SK-N-SH (cell line): ENCODE data around the gene MAP4K4. TPM values are rescaled to one million over a fixed set of nuclear protein-coding genes. Genes with fewer than 3 reads are reported as not detected.
A peak's percentile ranks its signal among the peaks of the same experiment; 100 is the strongest.

ENCODE experiments used
- CTCF ChIA-PET: fragments of 300-600, 350-600 bp; formaldehyde crosslinking; extraction: SDS; loops from one replicate; lab custom pipeline; 2021; lab: Yijun Ruan, JAX
- POLR2A ChIA-PET: fragments of 350-600 bp; sonication (Branson Sonifier 250); formaldehyde crosslinking; extraction: SDS; loops from one replicate; lab custom pipeline; 2020; ENCODE audit warnings: antibody characterized with exemption, inconsistent platforms; lab: Yijun Ruan, JAX
- DNase-seq: peaks from one replicate; pipeline ENCODE4 v3.0.0; 2012
- H2AFZ ChIP-seq: fragments of 200-600 bp; sonication (generic); 2 replicates; pipeline ENCODE4 v1.8.1; 2016; ENCODE audit warnings: antibody characterized with exemption, mild to moderate bottlenecking, low read depth
- H3F3A ChIP-seq: fragments of 200-600 bp; sonication (generic); replicated peaks from 2 replicates; pipeline ENCODE3; 2016; ENCODE audit warnings: antibody characterized with exemption, mild to moderate bottlenecking; ENCODE audit not compliant: insufficient read depth
- H3K27ac ChIP-seq, 2 experiments: fragments of 200-500 bp in 1 of 2; fragments of 200-600 bp in 1 of 2; sonication (Bioruptor generic) in 1 of 2; sonication (generic), shearing (Covaris generic) in 1 of 2; 2 replicates each; pipeline versions ENCODE4 v1.5.1 to v1.6.1; 2014 to 2016; ENCODE audit warnings: low read depth in 2 of 2, inconsistent platforms in 1 of 2, low read length in 1 of 2, mild to moderate bottlenecking in 1 of 2, mixed read lengths in 1 of 2
- H3K27me3 ChIP-seq: fragments of 200-600 bp; sonication (generic), shearing (Covaris generic); 2 replicates; pipeline ENCODE4 v1.6.1; 2016; ENCODE audit warnings: mixed run types; ENCODE audit not compliant: insufficient read depth
- H3K36me3 ChIP-seq, 2 experiments: fragments of 200-500 bp in 1 of 2; fragments of 200-600 bp in 1 of 2; sonication (Bioruptor generic) in 1 of 2; sonication (generic) in 1 of 2; replicated peaks in 1 of 2; 2 replicates each; pipeline versions ENCODE3 to v1.5.1; 2014 to 2016; ENCODE audit warnings: low read length in 1 of 2, mild to moderate bottlenecking in 1 of 2; ENCODE audit not compliant: insufficient read depth in 2 of 2, control insufficient read depth in 1 of 2
- H3K4me1 ChIP-seq, 2 experiments: fragments of 200-500 bp in 1 of 2; fragments of 200-600 bp in 1 of 2; sonication (Bioruptor generic) in 1 of 2; sonication (generic), shearing (Covaris generic) in 1 of 2; 2 replicates each; pipeline versions ENCODE4 v1.5.1 to v1.6.1; 2014 to 2016; ENCODE audit warnings: low read depth in 1 of 2, low read length in 1 of 2, mixed run types in 1 of 2; ENCODE audit not compliant: insufficient read depth in 2 of 2, control insufficient read depth in 1 of 2
- H3K4me2 ChIP-seq: fragments of 200-600 bp; sonication (generic), shearing (Covaris generic); 2 replicates; pipeline ENCODE4 v1.6.1; 2017; ENCODE audit warnings: mixed run types
- H3K4me3 ChIP-seq, 2 experiments: fragments of 200-500 bp in 1 of 2; fragments of 200-600 bp in 1 of 2; sonication (Bioruptor generic) in 1 of 2; sonication (generic), shearing (Covaris generic) in 1 of 2; 2 replicates each; pipeline versions ENCODE4 v1.5.1 to v1.8.1; 2014 to 2016; ENCODE audit warnings: low read depth in 2 of 2, inconsistent platforms in 1 of 2, low read length in 1 of 2, mild to moderate bottlenecking in 1 of 2, mixed read lengths in 1 of 2, moderate library complexity in 1 of 2
- H3K79me2 ChIP-seq: fragments of 200-600 bp; sonication (generic); 2 replicates; pipeline ENCODE4 v1.8.1; 2017; ENCODE audit warnings: mild to moderate bottlenecking; ENCODE audit not compliant: insufficient read depth
- H3K9ac ChIP-seq: fragments of 200-600 bp; sonication (generic); 2 replicates; pipeline ENCODE4 v1.6.1; 2017; ENCODE audit warnings: mixed run types
- H3K9me2 ChIP-seq: fragments of 200-600 bp; sonication (generic); 2 replicates; pipeline ENCODE4 v1.6.1; 2017; ENCODE audit warnings: mixed run types
- H3K9me3 ChIP-seq: fragments of 200-600 bp; sonication (generic); 2 replicates; pipeline ENCODE4 v1.6.1; 2017; ENCODE audit warnings: mixed run types, mild to moderate bottlenecking, moderate library complexity
- H4K20me1 ChIP-seq: fragments of 200-600 bp; sonication (generic); 2 replicates; pipeline ENCODE4 v1.6.1; 2017; ENCODE audit warnings: mild to moderate bottlenecking, mixed run types; ENCODE audit not compliant: insufficient read depth
- CHD2 ChIP-seq: fragments of 150-350 bp; IDR thresholded peaks from 2 replicates; pipeline ENCODE4 v1.6.1; 2018; ENCODE audit warnings: low read length; ENCODE audit not compliant: partially characterized antibody
- FOXJ3 ChIP-seq: sonication (generic); formaldehyde crosslinking; IDR thresholded peaks from 2 replicates; pipeline ENCODE4 v1.5.1; 2020; ENCODE audit warnings: mild to moderate bottlenecking, missing genetic modification reagents
- IRF3 ChIP-seq: fragments of 150-350 bp; IDR thresholded peaks from 2 replicates; pipeline ENCODE4 v1.6.1; 2016; ENCODE audit warnings: mild to moderate bottlenecking, low read depth, low read length
- JUND ChIP-seq: IDR thresholded peaks from 2 replicates; pipeline ENCODE4 v1.4.0; 2012
- PBX3 ChIP-seq: IDR thresholded peaks from 2 replicates; pipeline ENCODE4; 2012
- POLR2AphosphoS5 ChIP-seq: IDR thresholded peaks from 2 replicates; pipeline ENCODE4 v1.6.1; 2012; ENCODE audit warnings: low read depth, low read length
- RCOR1 ChIP-seq: fragments of 150-350 bp; IDR thresholded peaks from 2 replicates; pipeline ENCODE4 v1.6.1; 2017; ENCODE audit warnings: antibody characterized with exemption, low read length
- TCF12 ChIP-seq: IDR thresholded peaks from 2 replicates; pipeline ENCODE4 v1.4.0; 2012
- TEAD4 ChIP-seq: IDR thresholded peaks from 2 replicates; pipeline ENCODE4 v1.4.0; 2012; ENCODE audit warnings: mild to moderate bottlenecking, borderline replicate concordance; ENCODE audit not compliant: insufficient read depth
- WGBS: methylation state at CpG from one replicate; pipeline ENCODE4 v1.1.6; 2017; ENCODE audit warnings: low lambda C conversion rate; 5-methylcytosine and 5-hydroxymethylcytosine counted together
- polyA plus RNA-seq, 3 experiments: library from polyadenylated mRNA; depleted of rRNA; stranded (reverse); fragments of >200 nt; gene quantifications; 2 replicates each; pipeline ENCODE4 v1.2.3, GENCODE V29; 2012

MAP4K4 gene
- polyA plus RNA-seq, 1 of the 3 experiments (the other 2 are of a cell fraction), result 72.9 TPM

- H3K9ac ChIP-seq, result no peak overlapping the region
- peak; percentile 48 for DNase-seq
- no peaks in the 10 kb centered on the region for H3K9me3 ChIP-seq
- H4K20me1 ChIP-seq, result peaks cover 88% of the 10 kb centered on the region
- peaks cover 30% of the 10 kb centered on the region for H3F3A ChIP-seq
- H2AFZ ChIP-seq, result no peak overlapping the region
- H3K79me2 ChIP-seq, result peaks cover 100% of the 10 kb centered on the region
- peaks cover 0 to 3% of the 10 kb centered on the region in 2 experiments for H3K36me3 ChIP-seq
- peaks cover 45 to 48% of the 10 kb centered on the region in 2 experiments for H3K4me1 ChIP-seq
- H3K4me2 ChIP-seq, result no peak overlapping the region
- no peak overlapping the region for H3K4me3 ChIP-seq
- ChIA-PET CTCF (interaction anchor here (2.0 to 2.4 kb wide), 2 partner anchors 16 to 22 kb away, joined by 9 to 14 read pairs; no protein-coding TSS in a partner anchor), POLR2A (no interaction called here)
- TF ChIP-seq RCOR1 (peak; percentile 67), TCF12 (peak; percentile 65; the same call in 1 of the 2 replicates), CHD2 (peak; percentile 29), TEAD4 (no peak)
- no peaks in the 10 kb centered on the region for H3K27me3 ChIP-seq
- H3K9me2 ChIP-seq, result no peaks in the 10 kb centered on the region
- H3K27ac ChIP-seq, result peak overlapping the region in 1 of 2 experiments; percentile 79; a peak in 2 of 4 replicates
These were observed 112.2 kb downstream of the MAP4K4 start for GRCh38 chr2:101809698-101810097.

- peaks cover 41 to 42% of the 10 kb centered on the region in 2 experiments for H3K4me1 ChIP-seq
- no peaks in the 10 kb centered on the region for H3K9me2 ChIP-seq
- ChIA-PET POLR2A (no interaction called here), CTCF (interaction anchor here (0.7 to 1.8 kb wide), 2 partner anchors 10 to 20 kb away, joined by 3 to 8 read pairs; no protein-coding TSS in a partner anchor)
- no peaks in the 10 kb centered on the region for H3K9me3 ChIP-seq
- no peak for DNase-seq
- peaks cover 0 to 3% of the 10 kb centered on the region in 2 experiments for H3K36me3 ChIP-seq
- peaks cover 12% of the 10 kb centered on the region for H3F3A ChIP-seq
- H3K4me3 ChIP-seq, result no peak overlapping the region
- H3K4me2 ChIP-seq, result no peak overlapping the region
- H3K27ac ChIP-seq, result no peak overlapping the region; a peak in 1 of 4 replicates
- H3K27me3 ChIP-seq, result no peaks in the 10 kb centered on the region
- H3K79me2 ChIP-seq, result peaks cover 100% of the 10 kb centered on the region
- no peak overlapping the region for H2AFZ ChIP-seq
- no peak overlapping the region for H3K9ac ChIP-seq
- WGBS, result 88% methylated on average over 11 of the region's 11 CpGs
- H4K20me1 ChIP-seq, result peaks cover 90% of the 10 kb centered on the region
- TF ChIP-seq PBX3, result peak; percentile 15; the same call in 1 of the 2 replicates
- TF ChIP-seq JUND, result no peak
- no peak for TF ChIP-seq IRF3
- peak; percentile 40; the same call in 1 of the 2 replicates for TF ChIP-seq TCF12
- TF ChIP-seq, all 33 proteins: peak for 2
These were observed 113.9 kb downstream of the MAP4K4 start for GRCh38 chr2:101811226-101812015.

GRCh38 chr2:101812226-101812625 is 114.7 kb downstream of the MAP4K4 start:
- Histone ChIP-seq H3K9ac (no peak overlapping the region), H3K4me1 (peaks cover 38 to 41% of the 10 kb centered on the region in 2 experiments), H4K20me1 (peaks cover 90% of the 10 kb centered on the region), H2AFZ (no peak overlapping the region), H3K4me3 (no peak overlapping the region), H3K27me3 (no peaks in the 10 kb centered on the region), H3F3A (peaks cover 4% of the 10 kb centered on the region), H3K4me2 (no peak overlapping the region), H3K27ac (no peak overlapping the region), H3K36me3 (peaks cover 0 to 3% of the 10 kb centered on the region in 2 experiments), H3K9me3 (no peaks in the 10 kb centered on the region), H3K9me2 (no peaks in the 10 kb centered on the region), H3K79me2 (peaks cover 100% of the 10 kb centered on the region)
- ChIA-PET CTCF (no interaction called here), POLR2A (no interaction called here)
- TF ChIP-seq POLR2AphosphoS5 (no peak), FOXJ3 (CRISPR knock-in tag) (no peak), CHD2 (no peak), RCOR1 (no peak)
- no peak for DNase-seq
- WGBS, result 93% methylated on average over 7 of the region's 7 CpGs
